Measurements from ENCODE around the gene ZNF574. TPM values are rescaled to one million over a fixed set of nuclear protein-coding genes. Genes with fewer than 3 reads are reported as not detected.
"Not testable (repeated sequence)": the region's sequence is repeated elsewhere in the genome, so short reads cannot be mapped to it uniquely, and the experiment has no call there.

ZNF574 gene
- total RNA-seq, 4 donors from 2014 or later, result 13.2 to 24.3 (median 16.2) TPM

- Histone ChIP-seq H3K36me3 (no peaks in the 10 kb centered on the region), H3K4me3 (no peak overlapping the region), H3K4me1 (peaks cover 0 to 60% (median 14%) of the 10 kb centered on the region in 3 donors), H3K27me3 (peaks cover 0 to 14% (median 0%) of the 10 kb centered on the region in 4 donors), H3K27ac (no peak overlapping the region), H3K9me3 (no peaks in the 10 kb centered on the region)
- intact Hi-C loops (cut with DNase I), result no loop called here
- DNase-seq, result no peak
- TF ChIP-seq POLR2A (IDR thresholded peaks at IDR 0.05) (no peak), CTCF (IDR thresholded peaks at IDR 0.05) (no peak)
- 78 to 95% methylated on average over 3 to 5 of the region's 5 CpGs for WGBS, 2 donors
Measured at GRCh38 chr19:42097461-42097860, 21.5 kb downstream of the ZNF574 start.

GRCh38 chr19:42098781-42099180 is 22.8 kb downstream of the ZNF574 start:
- Histone ChIP-seq H3K27me3 (peaks cover 0 to 14% (median 0%) of the 10 kb centered on the region in 4 donors), H3K36me3 (no peaks in the 10 kb centered on the region), H3K9me3 (no peaks in the 10 kb centered on the region), H3K4me3 (no peak overlapping the region), H3K4me1 (peaks cover 0 to 48% (median 8%) of the 10 kb centered on the region in 3 donors), H3K27ac (peak overlapping the region in 3 of 4 donors; percentile 55 to 56 (median 55))
- WGBS, 2 donors, result 64 to 81% methylated on average over 3 to 4 of the region's 6 CpGs
- intact Hi-C loops (cut with DNase I), result no loop called here
- no peak for DNase-seq
- TF ChIP-seq POLR2A (IDR thresholded peaks at IDR 0.05) (no peak), CTCF (IDR thresholded peaks at IDR 0.05) (no peak)

GRCh38 chr19:42099336-42099925 is 23.5 kb downstream of the ZNF574 start:
- intact Hi-C loops (cut with DNase I), result no loop called here
- no peak for TF ChIP-seq CTCF (IDR thresholded peaks at IDR 0.05)
- no peak for TF ChIP-seq POLR2A (IDR thresholded peaks at IDR 0.05)
- peak overlapping the region in 3 of 4 donors; percentile 23 to 48 (median 41) for H3K27ac ChIP-seq
- no peak for DNase-seq
- no peaks in the 10 kb centered on the region for H3K9me3 ChIP-seq
- 79 to 90% methylated on average over 5 to 6 of the region's 6 CpGs for WGBS, 2 donors
- no peak overlapping the region for H3K4me3 ChIP-seq
- no peaks in the 10 kb centered on the region for H3K36me3 ChIP-seq
- H3K27me3 ChIP-seq, result peaks cover 0 to 17% (median 0%) of the 10 kb centered on the region in 4 donors
- H3K4me1 ChIP-seq, result peaks cover 0 to 41% (median 7%) of the 10 kb centered on the region in 3 donors

GRCh38 chr19:42100241-42100640 is 24.3 kb downstream of the ZNF574 start:
- intact Hi-C loops (cut with DNase I); H3K36me3 ChIP-seq; H3K27ac ChIP-seq; H3K9me3 ChIP-seq; H3K4me3 ChIP-seq; DNase-seq: not testable (repeated sequence)
- WGBS, 2 donors, result 49 to 56% methylated on average over 9 to 10 of the region's 10 CpGs
- Histone ChIP-seq H3K27me3 (peaks cover 0 to 25% (median 0%) of the 10 kb centered on the region in 4 donors), H3K4me1 (peaks cover 0 to 33% (median 7%) of the 10 kb centered on the region in 3 donors)

GRCh38 chr19:42102877-42103276 is 26.9 kb downstream of the ZNF574 start:
- H3K4me1 ChIP-seq, result peaks cover 0 to 19% (median 0%) of the 10 kb centered on the region in 3 donors
- intact Hi-C loops (cut with DNase I), result no loop called here
- no peak overlapping the region for H3K27ac ChIP-seq

More at GRCh38 chr19:42102877-42103276, 26.9 kb downstream of the ZNF574 start:
- Histone ChIP-seq H3K9me3 (no peaks in the 10 kb centered on the region), H3K27me3 (peaks cover 0 to 32% (median 0%) of the 10 kb centered on the region in 4 donors), H3K36me3 (no peaks in the 10 kb centered on the region), H3K4me3 (no peak overlapping the region)
- TF ChIP-seq POLR2A (IDR thresholded peaks at IDR 0.05) (no peak), CTCF (IDR thresholded peaks at IDR 0.05) (no peak)
- DNase-seq, result no peak
- WGBS, 2 donors, result 67 to 89% methylated on average over 2 of the region's 2 CpGs

Data from esophagus squamous epithelium (tissue), 5 donors.